ENCODE measurements around the gene GABBR1.

Gene GABBR1

GRCh38 chr6:29521006-29521680 is 111.8 kb downstream of the GABBR1 start (continued):
- TF ChIP-seq ZNF488 (tag by site-specific recombination; IDR thresholded peaks at IDR 0.05) = no peak
- TF ChIP-seq ZNF19 (tag by site-specific recombination; IDR thresholded peaks at IDR 0.05; ENCODE audit: low read depth) = no peak
- no peak for TF ChIP-seq EGR2 (tag by site-specific recombination; IDR thresholded peaks at IDR 0.05; ENCODE audit: low read depth)
- no peak for TF ChIP-seq KLF8 (tag by site-specific recombination; IDR thresholded peaks at IDR 0.05)
- TF ChIP-seq ZNF529 (tag by site-specific recombination; IDR thresholded peaks at IDR 0.05; ENCODE audit: insufficient replicate concordance) = no peak

DNA sequence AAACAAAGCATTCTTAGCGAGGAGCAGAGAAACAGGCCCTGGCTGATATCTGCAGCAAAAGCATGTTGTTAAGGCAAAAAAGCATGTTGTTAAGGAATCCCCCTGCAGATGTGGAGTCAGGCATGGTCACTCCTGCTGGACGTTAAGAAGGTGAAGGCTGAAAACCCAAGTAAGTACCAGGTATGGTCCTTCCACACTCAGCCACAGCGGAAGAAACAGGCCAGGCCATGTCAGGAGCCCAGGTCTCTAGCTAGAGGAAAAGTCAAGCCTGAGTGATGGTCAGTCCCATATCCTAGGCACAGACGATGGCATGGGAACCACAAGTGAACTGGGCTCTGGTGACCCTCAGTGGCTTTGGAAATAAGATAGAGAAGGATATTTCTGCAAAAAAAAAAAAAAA is 112.8 kb downstream of the GABBR1 start:
- H3K27ac ChIP-seq (ENCODE audit: extremely low read depth, low read depth, low read length) = no peak overlapping the region
- no peak overlapping the region for H3K4me3 ChIP-seq (ENCODE audit: low read depth, low read length)
- peaks cover 6% of the 10 kb centered on the region for H3K4me1 ChIP-seq (ENCODE audit: control insufficient read depth, insufficient read depth, low read length)
- ChIA-PET POLR2A (no interaction called here), CTCF (no interaction called here)
- H3K9me3 ChIP-seq (ENCODE audit: control insufficient read depth, insufficient read depth, low read depth, low read length) = no peaks in the 10 kb centered on the region
- H3K36me3 ChIP-seq (ENCODE audit: control insufficient read depth in 2 of 2, insufficient read depth in 1 of 2, low read length in 2 of 2) = no peaks in the 10 kb centered on the region
- TF ChIP-seq ZNF549 (tag by site-specific recombination; IDR thresholded peaks at IDR 0.05) (no peak), WT1 (tag by site-specific recombination; IDR thresholded peaks at IDR 0.05) (no peak), GLI4 (tag by site-specific recombination; IDR thresholded peaks at IDR 0.05) (no peak), PRDM10 (tag by site-specific recombination; IDR thresholded peaks at IDR 0.05) (no peak)

GRCh38 chr6:29519291-29520010 is 113.5 kb downstream of the GABBR1 start:
- no peak overlapping the region for H3K4me3 ChIP-seq (ENCODE audit: low read depth, low read length)
- H3K9me3 ChIP-seq (ENCODE audit: control insufficient read depth, insufficient read depth, low read depth, low read length) = no peaks in the 10 kb centered on the region
- H3K4me1 ChIP-seq (ENCODE audit: control insufficient read depth, insufficient read depth, low read length) = peaks cover 6% of the 10 kb centered on the region
- ChIA-PET CTCF (no interaction called here), POLR2A (no interaction called here)
- no peak for TF ChIP-seq ZBTB20 (tag by site-specific recombination; IDR thresholded peaks at IDR 0.05)
- H3K36me3 ChIP-seq (ENCODE audit: control insufficient read depth in 2 of 2, insufficient read depth in 1 of 2, low read length in 2 of 2) = no peaks in the 10 kb centered on the region
- no peak overlapping the region for H3K27ac ChIP-seq (ENCODE audit: extremely low read depth, low read depth, low read length)

DNA sequence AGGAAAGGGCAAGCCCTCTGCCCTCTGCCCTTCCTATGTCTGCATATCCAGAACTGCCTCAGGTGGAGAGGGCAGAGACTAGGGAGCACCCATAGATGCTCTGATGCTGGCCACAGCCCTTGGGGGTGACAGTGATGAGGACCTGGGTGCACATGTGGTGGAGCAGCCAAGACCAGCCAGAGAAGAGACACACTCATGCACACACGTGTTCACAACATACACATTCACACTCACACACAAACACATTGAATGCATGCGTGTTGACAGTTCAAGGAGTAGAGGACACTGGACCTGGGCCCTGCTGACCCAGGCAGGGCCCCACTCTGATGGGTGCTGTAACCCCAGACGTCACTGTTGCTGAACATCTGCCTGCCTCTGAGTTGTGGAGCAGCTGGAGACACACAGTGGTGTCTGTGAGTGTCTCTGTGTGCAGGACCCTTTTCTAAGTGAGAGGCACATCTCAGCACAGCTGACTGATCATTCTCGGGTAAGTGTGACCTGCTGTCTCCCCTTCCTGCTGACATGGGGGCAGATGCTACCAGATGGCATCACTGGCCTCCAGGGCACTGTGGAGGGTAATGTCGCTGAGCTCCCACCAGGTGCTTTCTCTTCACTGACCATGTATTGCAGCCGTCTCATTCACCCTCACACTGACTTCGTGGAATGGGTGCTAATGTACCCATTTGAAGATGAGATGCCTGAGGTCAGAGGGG is 115.1 kb downstream of the GABBR1 start:
- H3K4me3 ChIP-seq (ENCODE audit: low read depth, low read length) = no peak overlapping the region
- CTCF ChIA-PET = no interaction called here
- no peaks in the 10 kb centered on the region for H3K9me3 ChIP-seq (ENCODE audit: control insufficient read depth, insufficient read depth, low read depth, low read length)
- no peaks in the 10 kb centered on the region for H3K36me3 ChIP-seq (ENCODE audit: control insufficient read depth in 2 of 2, insufficient read depth in 1 of 2, low read length in 2 of 2)
- TF ChIP-seq ZSCAN4 (tag by site-specific recombination; IDR thresholded peaks at IDR 0.05) (no peak), KLF16 (tag by site-specific recombination; IDR thresholded peaks at IDR 0.05) (no peak), ZXDB (tag by site-specific recombination; IDR thresholded peaks at IDR 0.05) (no peak)
- peaks cover 6% of the 10 kb centered on the region for H3K4me1 ChIP-seq (ENCODE audit: control insufficient read depth, insufficient read depth, low read length)
- H3K27ac ChIP-seq (ENCODE audit: extremely low read depth, low read depth, low read length) = no peak overlapping the region
- POLR2A ChIA-PET = no interaction called here

Measured in HEK293 (cell line).